ENCODE data around the gene OR51V1. TPM values are rescaled to one million over a fixed set of nuclear protein-coding genes. Genes with fewer than 3 reads are reported as not detected.

OR51V1 gene
- total and polyA plus RNA-seq, 2 of the 4 experiments (the other 2 are of a cell fraction): not detected

DNA sequence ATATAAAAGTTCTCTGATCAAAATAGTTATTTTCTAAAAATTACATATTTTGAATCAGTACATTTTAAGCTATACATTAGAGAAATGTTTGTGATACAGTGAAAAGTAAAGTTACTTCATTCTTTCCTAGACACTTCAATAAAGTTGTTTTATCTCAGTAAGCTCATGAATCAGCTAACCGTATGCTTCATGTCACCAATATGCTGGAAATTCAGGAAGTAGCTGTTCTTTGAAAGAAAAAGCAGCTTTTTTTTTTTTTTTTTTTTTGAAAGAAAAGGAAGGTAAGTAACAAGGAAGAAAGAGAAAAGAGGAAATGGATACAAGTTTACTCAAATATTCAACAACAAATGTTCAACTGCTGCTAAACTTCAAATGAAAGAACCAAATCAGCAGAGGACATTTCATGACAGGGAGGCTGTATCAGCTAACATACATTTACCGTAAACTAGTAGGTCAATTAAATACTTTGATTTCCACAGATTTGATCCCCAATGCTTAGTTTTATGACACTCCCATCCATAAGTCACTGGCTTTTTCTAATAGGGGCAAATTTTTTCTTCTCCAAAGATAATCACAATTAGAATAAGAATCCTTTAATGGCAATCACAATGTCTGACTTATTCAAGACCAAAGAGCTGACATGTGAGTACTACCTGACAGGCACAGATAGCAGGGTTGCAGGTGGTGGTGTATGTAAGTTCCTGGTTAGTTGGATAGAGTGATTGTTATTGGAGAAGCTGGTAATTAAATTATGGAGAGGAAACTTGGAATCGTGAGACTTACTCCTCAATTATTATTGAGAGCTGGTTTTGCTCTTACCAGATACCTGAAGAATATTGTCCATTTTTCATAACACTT lies 46.7 kb downstream of the OR51V1 start:
- WGBS, 2 experiments (ENCODE audit: extremely low coverage in 2 of 2, insufficient read length in 1 of 2): no CpG with 5 or more reads among the region's 3 CpGs
- DNase-seq: no peak
- no TSS peak for BruUV-seq (replicated peaks)
- no peak overlapping the region for H3K27ac ChIP-seq (ENCODE audit: insufficient read depth, low read length)
- no peaks in the 10 kb centered on the region; the same call in 1 of the 2 replicates for H3K27me3 ChIP-seq (ENCODE audit: control insufficient read depth, insufficient read depth, low read length)
- ChIA-PET CTCF (no interaction called here), POLR2A (ENCODE audit: unreplicated experiment) (interaction anchor here (0.6 kb wide), 1 partner anchor 139 kb away, joined by 3 read pairs; no protein-coding TSS in a partner anchor)
- H4K91ac ChIP-seq (ENCODE audit: insufficient read depth, low read depth, low read length): no peak overlapping the region
- H3K18ac ChIP-seq (ENCODE audit: low read depth, low read length): no peak overlapping the region
- H2BK5ac ChIP-seq (ENCODE audit: low read depth, low read length, poor library complexity, severe bottlenecking): no peak overlapping the region
- no peak overlapping the region for H2AFZ ChIP-seq (replicated peaks; ENCODE audit: low read length, poor library complexity)
- no peaks in the 10 kb centered on the region for H4K20me1 ChIP-seq (ENCODE audit: insufficient read depth, low read length)
- H2BK15ac ChIP-seq (ENCODE audit: low read depth, low read length): no peak overlapping the region
- no peaks in the 10 kb centered on the region for H3K36me3 ChIP-seq (ENCODE audit: control insufficient read depth, insufficient read depth, low read length)
- no peak overlapping the region for H2BK120ac ChIP-seq (ENCODE audit: low read depth, low read length)
- ATAC-seq (ENCODE audit: low read depth): no peak
- no peak overlapping the region for H3K14ac ChIP-seq (replicated peaks; ENCODE audit: low read depth, low read length)
- TF ChIP-seq NFE2L2 (IDR thresholded peaks at IDR 0.05; ENCODE audit: low read depth, low read length) (no peak), SMC3 (IDR thresholded peaks at IDR 0.05; ENCODE audit: low read depth, low read length) (no peak), MXI1 (IDR thresholded peaks at IDR 0.05; ENCODE audit: borderline replicate concordance, low read depth, low read length) (no peak), RFX5 (IDR thresholded peaks at IDR 0.05; ENCODE audit: low read depth, low read length) (no peak)
- TF ChIP-seq, protein P1, sequence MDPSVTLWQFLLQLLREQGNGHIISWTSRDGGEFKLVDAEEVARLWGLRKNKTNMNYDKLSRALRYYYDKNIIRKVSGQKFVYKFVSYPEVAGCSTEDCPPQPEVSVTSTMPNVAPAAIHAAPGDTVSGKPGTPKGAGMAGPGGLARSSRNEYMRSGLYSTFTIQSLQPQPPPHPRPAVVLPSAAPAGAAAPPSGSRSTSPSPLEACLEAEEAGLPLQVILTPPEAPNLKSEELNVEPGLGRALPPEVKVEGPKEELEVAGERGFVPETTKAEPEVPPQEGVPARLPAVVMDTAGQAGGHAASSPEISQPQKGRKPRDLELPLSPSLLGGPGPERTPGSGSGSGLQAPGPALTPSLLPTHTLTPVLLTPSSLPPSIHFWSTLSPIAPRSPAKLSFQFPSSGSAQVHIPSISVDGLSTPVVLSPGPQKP (IDR thresholded peaks at IDR 0.05; ENCODE audit: borderline replicate concordance, low read depth, low read length): no peak
- no peak overlapping the region for H3K56ac ChIP-seq (ENCODE audit: extremely low read depth, insufficient read depth, low read length)
- no peaks in the 10 kb centered on the region for H3K9me1 ChIP-seq (ENCODE audit: insufficient read depth, low read length)
- no peak overlapping the region for H3K23ac ChIP-seq (ENCODE audit: low read depth, low read length)
- H2BK20ac ChIP-seq (ENCODE audit: low read depth, low read length): no peak overlapping the region
- dilution Hi-C loops (cut with HindIII; ENCODE audit: low sequenced_read_pairs, unreplicated experiment): no loop called here
- no peak overlapping the region for H3K4me2 ChIP-seq (ENCODE audit: low read depth, low read length)
- H3K4ac ChIP-seq (ENCODE audit: low read depth, low read length): no peak overlapping the region
- H3K4me1 ChIP-seq (ENCODE audit: control insufficient read depth, insufficient read depth, low read length): no peaks in the 10 kb centered on the region
- H3K9me3 ChIP-seq (ENCODE audit: control insufficient read depth, insufficient read depth, low read length): no peaks in the 10 kb centered on the region
- no peak overlapping the region for H2AK9ac ChIP-seq (replicated peaks; ENCODE audit: low read depth, low read length, poor library complexity)
- in situ Hi-C loops (cut with MboI; ENCODE audit: low sequenced_read_pairs): no loop called here
- H3K9ac ChIP-seq (ENCODE audit: low read depth, low read length): no peak overlapping the region
- no peaks in the 10 kb centered on the region for H3K79me1 ChIP-seq (ENCODE audit: low read depth in 1 of 2, low read length in 2 of 2)
- no peak overlapping the region for H3K4me3 ChIP-seq (ENCODE audit: insufficient read depth, low read depth, low read length)
- H4K5ac ChIP-seq (ENCODE audit: low read depth, low read length): no peak overlapping the region
- no peak overlapping the region for H2AK5ac ChIP-seq (ENCODE audit: low read depth, low read length)
- intact Hi-C loops (cut with micrococcal nuclease): no loop called here
- no peak overlapping the region for H4K8ac ChIP-seq (ENCODE audit: low read depth in 2 of 2, low read length in 2 of 2)

Data from IMR-90 (cell line).